ENCODE results near the gene FBXO47.
"Not testable (repeated sequence)": the region's sequence is repeated elsewhere in the genome, so short reads cannot be mapped to it uniquely, and the experiment has no call there.

FBXO47 gene

GRCh38 chr17:38980490-38981217 lies 13.5 kb upstream of the FBXO47 start:
- DNase-seq (ENCODE audit: low read depth), result no peak

DNA sequence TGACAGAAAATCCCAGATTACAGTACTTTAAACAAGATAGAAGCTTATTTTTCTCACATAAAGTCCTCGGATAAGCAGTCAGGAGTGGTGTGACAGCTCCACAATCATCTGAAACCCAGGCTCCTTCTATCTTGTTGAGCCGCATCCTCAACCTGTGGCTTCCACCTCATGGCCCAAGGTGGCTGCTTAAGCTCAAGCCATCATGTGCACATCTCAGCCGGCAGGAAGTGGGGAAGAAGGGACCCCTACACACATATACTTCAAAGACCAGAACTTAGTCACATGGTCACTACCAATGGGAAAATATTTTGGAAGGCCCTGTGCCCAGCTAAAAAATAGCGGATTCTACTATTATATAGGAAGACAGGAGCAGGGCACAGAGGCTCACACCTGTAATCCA lies 11.0 kb upstream of the FBXO47 start:
- DNase-seq (ENCODE audit: low read depth), result no peak

DNA sequence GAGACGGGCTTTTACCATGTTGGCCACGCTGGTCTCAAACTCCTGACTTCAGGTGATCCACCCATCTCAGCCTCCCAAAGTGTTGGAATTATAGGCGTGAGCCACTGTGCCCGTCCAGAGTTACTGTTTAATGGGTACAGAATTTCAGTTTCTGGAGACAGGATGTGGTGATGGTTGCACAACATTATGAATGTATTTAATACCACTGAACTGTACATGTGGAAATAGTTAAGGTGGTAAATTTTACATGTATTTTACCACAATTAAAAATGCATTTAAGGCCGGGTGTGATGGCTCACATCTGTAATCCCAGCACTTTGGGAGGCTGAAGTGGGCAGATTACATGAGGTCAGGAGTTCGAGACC lies 9.0 kb upstream of the FBXO47 start:
- DNase-seq (ENCODE audit: low read depth), result not testable (repeated sequence)

DNA sequence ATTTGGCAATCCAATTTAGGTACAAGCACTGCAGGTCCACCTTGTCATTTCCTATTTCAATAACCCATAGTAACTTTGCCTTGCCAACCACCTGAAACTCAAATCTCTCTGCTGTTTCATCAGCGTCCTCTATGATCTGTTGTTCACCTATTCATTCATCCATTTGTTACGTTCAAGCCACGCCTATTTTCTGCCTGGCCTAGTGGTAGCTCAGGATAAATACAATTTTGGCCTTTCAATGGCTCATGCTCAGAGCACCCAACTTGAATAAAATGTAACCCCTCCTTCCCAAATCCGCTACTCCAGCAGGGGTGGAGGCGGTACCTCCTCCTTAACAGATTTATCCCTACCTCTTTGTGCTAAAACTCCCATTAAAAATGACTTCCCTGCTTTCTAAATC lies 3.6 kb upstream of the FBXO47 start:
- DNase-seq (ENCODE audit: low read depth), result no peak

- DNase-seq (ENCODE audit: low read depth), result no peak
Observed at GRCh38 chr17:38970128-38970527, 2.9 kb upstream of the FBXO47 start.

GRCh38 chr17:38969281-38969680 lies 2.1 kb upstream of the FBXO47 start:
- no peak for DNase-seq (ENCODE audit: low read depth)

- no peak for DNase-seq (ENCODE audit: low read depth)
Observed at GRCh38 chr17:38961413-38961812, 5.8 kb downstream of the FBXO47 start.

GRCh38 chr17:38960402-38960801 lies 6.8 kb downstream of the FBXO47 start:
- no peak for DNase-seq (ENCODE audit: low read depth)

GRCh38 chr17:38959508-38959907 lies 7.7 kb downstream of the FBXO47 start:
- DNase-seq (ENCODE audit: low read depth), result no peak

GRCh38 chr17:38958756-38959155 lies 8.4 kb downstream of the FBXO47 start:
- no peak for DNase-seq (ENCODE audit: low read depth)

- no peak for DNase-seq (ENCODE audit: low read depth)
Observed at GRCh38 chr17:38958326-38958725, 8.9 kb downstream of the FBXO47 start.

DNA sequence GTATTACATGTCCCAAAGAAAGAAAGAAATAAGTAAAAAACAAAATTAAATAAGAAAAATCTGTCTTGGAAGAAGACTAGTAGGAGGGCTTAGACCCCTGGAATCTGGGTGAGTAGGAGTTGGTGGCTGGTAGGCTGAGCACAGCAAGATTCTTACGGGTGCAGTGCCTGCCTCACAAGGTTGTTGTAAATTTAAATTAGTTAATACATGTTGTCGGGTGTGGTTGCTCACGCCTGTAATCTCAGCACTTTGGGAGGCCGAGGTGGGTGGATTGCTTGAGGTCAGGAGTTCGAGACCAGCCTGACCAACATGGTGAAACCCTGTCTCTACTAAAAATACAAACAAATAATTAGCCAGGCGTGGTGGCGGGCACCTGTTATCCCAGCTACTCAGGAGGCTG lies 13.4 kb downstream of the FBXO47 start:
- DNase-seq (ENCODE audit: low read depth), result not testable (repeated sequence)

DNA sequence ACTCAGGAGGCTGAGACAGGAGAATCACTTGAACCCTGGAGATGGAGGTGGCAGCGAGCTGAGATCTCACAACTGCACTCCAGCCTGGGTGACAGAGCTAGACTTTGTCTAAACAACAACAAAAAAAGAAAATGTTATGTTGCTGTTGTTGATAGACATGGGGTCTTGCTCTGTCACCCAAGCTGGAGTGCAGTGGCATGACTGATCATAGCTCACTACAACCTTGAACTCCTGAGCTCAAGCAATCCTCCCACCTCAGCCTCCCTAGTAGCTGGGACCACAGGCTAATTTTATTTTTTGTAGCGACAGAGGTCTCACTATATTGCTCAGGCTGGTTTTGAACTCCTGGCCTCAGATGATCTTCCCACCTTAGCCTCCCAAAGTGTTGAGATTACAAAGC lies 20.0 kb downstream of the FBXO47 start:
- DNase-seq (ENCODE audit: low read depth), result no peak

- DNase-seq (ENCODE audit: low read depth), result no peak
Observed at GRCh38 chr17:38943607-38944006, 23.6 kb downstream of the FBXO47 start.

DNA sequence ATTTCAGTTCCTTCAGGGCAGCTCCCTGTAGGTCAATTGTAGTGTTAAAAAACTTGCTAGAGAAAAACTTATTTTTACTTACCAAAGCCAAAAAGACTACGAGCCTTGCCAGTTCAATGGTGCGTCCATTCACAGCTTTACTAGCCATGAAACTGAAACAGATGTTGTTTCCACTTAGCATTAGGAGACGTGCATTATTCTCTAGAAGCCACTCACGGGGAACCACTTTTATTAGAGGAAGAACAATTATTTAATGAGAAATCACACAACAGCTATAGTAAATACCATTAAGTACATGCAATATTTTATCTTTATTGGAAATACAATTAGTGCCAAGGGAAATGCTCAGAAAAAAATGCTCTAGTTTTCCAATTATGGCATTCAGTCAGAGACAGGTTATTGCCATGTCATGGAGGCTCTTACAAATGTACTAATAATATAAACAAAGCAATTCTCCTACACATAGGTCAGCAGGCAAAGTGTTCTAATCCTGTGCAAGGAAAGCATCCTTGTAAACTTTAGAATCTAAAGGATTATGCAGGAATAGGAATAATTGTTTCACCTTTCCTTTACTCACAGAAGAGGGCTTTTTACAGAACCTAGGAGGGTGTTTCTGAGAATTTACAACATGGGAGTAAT lies 24.4 kb downstream of the FBXO47 start:
- no peak for DNase-seq (ENCODE audit: low read depth)

DNA sequence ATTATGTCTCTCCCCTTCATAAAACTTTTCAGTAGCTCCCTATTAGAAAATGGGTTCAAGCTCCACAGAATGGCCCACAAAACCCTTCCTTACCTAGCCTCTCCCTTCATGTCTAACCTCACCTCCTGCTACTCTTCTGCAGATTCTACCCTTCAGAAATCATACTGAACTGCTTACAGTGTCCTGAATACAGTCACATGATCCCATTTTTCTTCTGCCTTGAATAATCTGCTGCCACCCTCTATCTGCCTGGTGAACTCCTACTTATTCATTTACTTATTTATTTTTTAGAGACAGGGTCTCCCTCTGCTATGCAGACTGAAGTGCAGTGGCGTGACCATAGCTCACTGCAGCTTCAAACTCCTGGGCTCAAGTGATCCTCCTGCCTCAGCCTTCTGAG lies 26.8 kb downstream of the FBXO47 start:
- no peak for DNase-seq (ENCODE audit: low read depth)

GRCh38 chr17:38939987-38940386 lies 27.2 kb downstream of the FBXO47 start:
- no peak for DNase-seq (ENCODE audit: low read depth)

DNA sequence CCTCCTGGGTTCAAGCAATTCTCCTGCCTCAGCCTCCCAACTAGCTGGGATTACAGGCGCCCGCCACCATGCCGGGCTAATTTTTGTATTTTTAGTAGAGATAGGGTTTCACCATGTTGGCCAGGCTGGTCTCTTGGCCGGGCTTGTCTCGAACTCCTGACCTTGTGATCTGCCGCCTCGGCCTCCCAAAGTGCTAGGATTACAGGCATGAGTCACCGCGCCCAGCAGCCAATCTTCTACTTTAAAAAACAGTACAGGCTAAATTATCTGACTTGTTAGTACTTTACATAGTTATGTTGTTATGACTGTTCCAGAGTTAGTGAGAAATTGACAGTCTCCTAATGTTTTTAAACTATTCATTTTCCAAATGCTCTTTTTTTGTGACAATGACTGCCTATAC lies 33.2 kb downstream of the FBXO47 start:
- not testable (repeated sequence) for DNase-seq (ENCODE audit: low read depth)

DNA sequence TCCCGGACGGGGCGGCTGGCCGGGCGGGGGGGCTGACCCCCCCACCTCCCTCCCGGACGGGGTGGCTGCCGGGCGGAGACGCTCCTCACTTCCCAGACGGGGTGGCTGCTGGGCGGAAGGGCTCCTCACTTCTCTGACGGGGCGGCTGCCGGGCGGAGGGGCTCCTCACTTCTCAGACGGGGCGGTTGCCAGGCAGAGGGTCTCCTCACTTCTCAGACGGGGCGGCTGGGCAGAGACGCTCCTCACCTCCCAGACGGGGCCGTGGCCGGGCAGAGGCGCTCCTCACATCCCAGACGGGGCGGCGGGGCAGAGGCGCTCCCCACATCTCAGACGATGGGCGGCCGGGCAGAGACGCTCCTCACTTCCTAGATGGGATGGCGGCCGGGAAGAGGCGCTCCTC lies 36.4 kb downstream of the FBXO47 start:
- DNase-seq (ENCODE audit: low read depth), result not testable (repeated sequence)

DNA sequence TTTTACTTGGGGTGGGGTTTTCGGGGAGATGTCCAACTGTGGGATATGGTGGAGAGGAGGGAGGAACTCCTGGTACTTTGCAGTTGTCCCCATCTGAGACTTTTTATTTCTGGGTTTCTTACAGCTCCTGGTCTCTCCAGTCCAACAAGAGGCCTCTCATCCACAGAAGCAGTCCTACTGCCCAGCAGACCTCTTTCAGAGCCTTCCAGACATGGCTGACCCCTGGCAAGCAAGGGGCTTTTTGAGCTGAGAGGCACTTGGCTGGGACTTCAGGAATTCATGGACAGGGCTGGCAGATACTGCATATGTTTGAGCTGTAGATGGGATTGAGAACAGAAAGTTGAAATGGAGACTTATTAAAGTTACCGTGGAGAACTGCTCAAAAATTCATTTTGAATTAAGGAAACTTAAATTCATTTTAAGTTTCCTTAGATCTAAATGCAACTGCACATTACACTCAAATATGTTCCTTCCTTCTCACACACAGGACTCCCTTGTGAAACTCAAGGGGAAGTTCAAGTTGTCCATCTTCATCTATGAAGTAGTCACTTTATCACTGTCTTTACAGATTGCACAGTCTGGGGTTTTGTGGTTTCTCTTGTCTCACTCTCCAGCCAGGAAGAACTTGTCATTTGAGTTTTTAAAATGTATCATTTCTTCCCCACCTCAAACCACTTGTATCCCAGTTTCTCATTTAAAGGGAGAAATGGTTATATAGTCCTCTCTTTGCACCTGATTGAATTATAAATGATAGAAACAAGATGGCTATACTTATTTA lies 40.7 kb downstream of the FBXO47 start:
- DNase-seq (ENCODE audit: low read depth), result no peak

GRCh38 chr17:38925263-38925995 lies 41.8 kb downstream of the FBXO47 start, which contains the start of gene LASP1NB:
Gene LASP1NB, plus strand, starts transcription at chr17:38925614.
- DNase-seq (ENCODE audit: low read depth), result no peak

- no peak for DNase-seq (ENCODE audit: low read depth)
Observed at GRCh38 chr17:38922538-38923297, 44.5 kb downstream of the FBXO47 start.

Data from stimulated activated CD8-positive, alpha-beta memory T cell treated with anti-CD3 and anti-CD28 coated beads, Interleukin-12 subunit alpha, Interleukin-12 subunit beta, amount 100 ng/mL, for 1 hour (primary cell).